Ovary (tissue), 3 donors: ENCODE results near the gene WBP1L.

Experiments
- CTCF ChIP-seq, 3 donors: fragments of 450-650 bp in 2 of 3; fragments of 200-600 bp in 1 of 3; IDR thresholded peaks; one replicate each; pipeline versions ENCODE4 v1.5.1 to v1.8.0; 2016 to 2022; ENCODE audit warnings: antibody characterized with exemption in 3 of 3, mild to moderate bottlenecking in 1 of 3
- EP300 ChIP-seq: sonication (generic); formaldehyde crosslinking; IDR thresholded peaks from one replicate; pipeline ENCODE4 v1.6.1; 2017; ENCODE audit warnings: antibody characterized with exemption
- POLR2A ChIP-seq: fragments of 450-650 bp; IDR thresholded peaks from one replicate; pipeline ENCODE4 v1.6.1; 2017; ENCODE audit warnings: antibody characterized with exemption, mild to moderate bottlenecking, moderate library complexity
- donor health status: DM: no; HTN: no; CAD: no.

GRCh38 chr10:102832987-102833386 lies 89.2 kb downstream of the WBP1L start:
- no peak for TF ChIP-seq CTCF (IDR thresholded peaks at IDR 0.05)
- TF ChIP-seq EP300: no peak
- no peak for TF ChIP-seq POLR2A
